Ishikawa (cell line): Measurements from ENCODE around the gene WDR70.

Experiments used
- CEBPB ChIP-seq: IDR thresholded peaks from 2 replicates; pipeline ENCODE4 v1.6.1; 2012
- CREB1 ChIP-seq: IDR thresholded peaks from 2 replicates; pipeline ENCODE4 v1.6.1; 2012; ENCODE audit warnings: low read depth
- EGR1 ChIP-seq: IDR thresholded peaks from 2 replicates; pipeline ENCODE4 v1.6.1; 2012
- EP300 ChIP-seq: IDR thresholded peaks from 2 replicates; pipeline ENCODE4 v1.6.1; 2012; ENCODE audit warnings: borderline replicate concordance
- FOXM1 ChIP-seq: IDR thresholded peaks from 2 replicates; pipeline ENCODE4 v1.6.1; 2012; ENCODE audit warnings: low read depth, borderline replicate concordance
- NFIC ChIP-seq: IDR thresholded peaks from 2 replicates; pipeline ENCODE4 v1.6.1; 2012
- RAD21 ChIP-seq: IDR thresholded peaks from 2 replicates; pipeline ENCODE4 v1.6.1; 2012; ENCODE audit warnings: low read depth
- TAF1 ChIP-seq: IDR thresholded peaks from 2 replicates; pipeline ENCODE4 v1.6.1; 2012; ENCODE audit warnings: low read depth, mild to moderate bottlenecking
- TCF12 ChIP-seq: IDR thresholded peaks from 2 replicates; pipeline ENCODE4 v1.6.1; 2012; ENCODE audit warnings: low read depth
- TEAD4 ChIP-seq: IDR thresholded peaks from 2 replicates; pipeline ENCODE4 v1.6.1; 2012
- YY1 ChIP-seq: IDR thresholded peaks from 2 replicates; pipeline ENCODE4 v1.6.1; 2012; ENCODE audit warnings: low read depth
- ZBTB7A ChIP-seq: IDR thresholded peaks from 2 replicates; pipeline ENCODE4 v1.6.1; 2012; ENCODE audit warnings: low read depth
- TF ChIP-seq, protein P1 (sequence below): IDR thresholded peaks from 2 replicates; pipeline ENCODE4 v1.6.1; 2012
- TF ChIP-seq, protein P2 (sequence below): IDR thresholded peaks from 2 replicates; pipeline ENCODE4 v1.6.1; 2012
- TF ChIP-seq, protein P3 (sequence below): IDR thresholded peaks from 2 replicates; pipeline ENCODE4 v1.6.1; 2012; ENCODE audit warnings: low read depth, mild to moderate bottlenecking

Gene WDR70

GRCh38 chr5:37424441-37424840, 45.3 kb downstream of the WDR70 start:
- TF ChIP-seq ZBTB7A (no peak), YY1 (no peak), EGR1 (no peak), CEBPB (no peak), TAF1 (no peak), TCF12 (no peak), CREB1 (no peak), EP300 (no peak), RAD21 (no peak), NFIC (no peak), FOXM1 (no peak), TEAD4 (no peak)
- TF ChIP-seq, protein P1, sequence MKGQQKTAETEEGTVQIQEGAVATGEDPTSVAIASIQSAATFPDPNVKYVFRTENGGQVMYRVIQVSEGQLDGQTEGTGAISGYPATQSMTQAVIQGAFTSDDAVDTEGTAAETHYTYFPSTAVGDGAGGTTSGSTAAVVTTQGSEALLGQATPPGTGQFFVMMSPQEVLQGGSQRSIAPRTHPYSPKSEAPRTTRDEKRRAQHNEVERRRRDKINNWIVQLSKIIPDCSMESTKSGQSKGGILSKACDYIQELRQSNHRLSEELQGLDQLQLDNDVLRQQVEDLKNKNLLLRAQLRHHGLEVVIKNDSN: no peak
- TF ChIP-seq, protein P2, sequence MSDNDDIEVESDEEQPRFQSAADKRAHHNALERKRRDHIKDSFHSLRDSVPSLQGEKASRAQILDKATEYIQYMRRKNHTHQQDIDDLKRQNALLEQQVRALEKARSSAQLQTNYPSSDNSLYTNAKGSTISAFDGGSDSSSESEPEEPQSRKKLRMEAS: no peak
- TF ChIP-seq, protein P3, sequence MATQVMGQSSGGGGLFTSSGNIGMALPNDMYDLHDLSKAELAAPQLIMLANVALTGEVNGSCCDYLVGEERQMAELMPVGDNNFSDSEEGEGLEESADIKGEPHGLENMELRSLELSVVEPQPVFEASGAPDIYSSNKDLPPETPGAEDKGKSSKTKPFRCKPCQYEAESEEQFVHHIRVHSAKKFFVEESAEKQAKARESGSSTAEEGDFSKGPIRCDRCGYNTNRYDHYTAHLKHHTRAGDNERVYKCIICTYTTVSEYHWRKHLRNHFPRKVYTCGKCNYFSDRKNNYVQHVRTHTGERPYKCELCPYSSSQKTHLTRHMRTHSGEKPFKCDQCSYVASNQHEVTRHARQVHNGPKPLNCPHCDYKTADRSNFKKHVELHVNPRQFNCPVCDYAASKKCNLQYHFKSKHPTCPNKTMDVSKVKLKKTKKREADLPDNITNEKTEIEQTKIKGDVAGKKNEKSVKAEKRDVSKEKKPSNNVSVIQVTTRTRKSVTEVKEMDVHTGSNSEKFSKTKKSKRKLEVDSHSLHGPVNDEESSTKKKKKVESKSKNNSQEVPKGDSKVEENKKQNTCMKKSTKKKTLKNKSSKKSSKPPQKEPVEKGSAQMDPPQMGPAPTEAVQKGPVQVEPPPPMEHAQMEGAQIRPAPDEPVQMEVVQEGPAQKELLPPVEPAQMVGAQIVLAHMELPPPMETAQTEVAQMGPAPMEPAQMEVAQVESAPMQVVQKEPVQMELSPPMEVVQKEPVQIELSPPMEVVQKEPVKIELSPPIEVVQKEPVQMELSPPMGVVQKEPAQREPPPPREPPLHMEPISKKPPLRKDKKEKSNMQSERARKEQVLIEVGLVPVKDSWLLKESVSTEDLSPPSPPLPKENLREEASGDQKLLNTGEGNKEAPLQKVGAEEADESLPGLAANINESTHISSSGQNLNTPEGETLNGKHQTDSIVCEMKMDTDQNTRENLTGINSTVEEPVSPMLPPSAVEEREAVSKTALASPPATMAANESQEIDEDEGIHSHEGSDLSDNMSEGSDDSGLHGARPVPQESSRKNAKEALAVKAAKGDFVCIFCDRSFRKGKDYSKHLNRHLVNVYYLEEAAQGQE: no peak

- TF ChIP-seq FOXM1 (no peak), YY1 (no peak), TCF12 (no peak), RAD21 (no peak), CREB1 (no peak), CEBPB (no peak)
- TF ChIP-seq, protein P3: no peak
These were observed 48.9 kb downstream of the WDR70 start for GRCh38 chr5:37428044-37428443.

DNA sequence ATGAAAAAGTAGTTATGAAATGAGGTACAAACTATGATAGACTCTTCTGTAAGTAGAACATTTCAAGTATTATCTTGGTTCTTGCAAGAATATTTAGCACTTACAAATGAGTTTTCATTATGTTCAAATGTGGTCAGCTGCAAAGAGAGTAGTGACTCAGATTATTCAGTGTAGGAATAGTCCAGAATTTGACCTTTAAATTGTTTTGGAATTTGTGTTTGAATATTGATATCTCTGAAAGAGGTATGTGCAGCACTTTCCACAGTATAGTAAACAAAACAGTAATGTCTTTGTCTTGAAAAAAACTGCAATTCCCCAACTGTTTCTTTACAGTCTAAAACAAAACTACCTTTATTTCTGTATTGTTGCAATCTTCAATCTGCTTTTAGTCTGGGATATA, 56.1 kb downstream of the WDR70 start:
- TF ChIP-seq TEAD4 (no peak), NFIC (no peak), FOXM1 (no peak), EGR1 (no peak), TCF12 (no peak)
- TF ChIP-seq, protein P1: no peak
- TF ChIP-seq, protein P3: no peak
- TF ChIP-seq, protein P2: no peak

DNA sequence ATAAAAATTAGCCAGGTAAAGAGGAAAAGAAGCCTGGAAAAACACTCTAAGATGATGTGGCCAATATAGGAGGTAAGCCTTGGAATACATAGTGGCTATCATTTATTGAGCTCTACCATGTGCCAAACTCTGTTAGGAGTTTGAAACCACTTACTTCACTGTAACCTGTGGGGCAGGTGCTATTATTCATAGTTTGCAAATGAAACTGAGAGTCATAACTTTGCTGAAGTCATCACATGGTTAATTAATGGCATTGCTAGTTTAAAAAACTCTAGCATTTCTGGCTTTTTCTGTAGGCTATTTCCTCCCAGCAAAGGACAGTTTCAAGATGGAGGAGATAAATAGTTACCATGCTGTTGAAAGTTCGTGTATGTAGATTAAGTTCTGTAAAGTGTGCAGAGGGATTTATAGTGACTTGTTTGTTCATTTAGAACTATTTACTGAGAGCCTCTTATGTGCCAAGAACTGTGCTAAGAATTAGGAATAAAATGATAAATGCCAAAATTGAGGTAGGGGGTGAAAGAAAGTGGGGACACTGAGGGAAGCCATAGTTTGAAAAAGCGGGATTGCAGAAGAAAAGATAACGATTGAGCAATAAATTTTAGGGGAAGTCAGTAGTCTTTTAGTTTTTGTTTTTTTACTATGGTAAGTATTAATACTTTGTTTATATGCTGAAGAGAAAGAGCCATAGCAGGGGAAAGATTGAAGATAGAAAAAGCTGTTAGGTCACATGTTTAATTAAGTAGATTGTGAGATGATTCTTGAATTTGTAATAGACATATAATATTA, 57.2 kb downstream of the WDR70 start:
- TF ChIP-seq RAD21 (no peak), EP300 (no peak), FOXM1 (no peak), TCF12 (no peak), YY1 (no peak), CREB1 (no peak), TEAD4 (no peak)
- TF ChIP-seq, protein P3: no peak
- TF ChIP-seq, protein P2: no peak
